GM12875 (cell line): Measurements from ENCODE around the gene PTCH1.

ENCODE experiments used
- H3K4me3 ChIP-seq: one replicate; pipeline ENCODE4 v1.5.1; 2011; ENCODE audit warnings: low read depth, low read length, control low read depth
- TF ChIP-seq, protein P1 (sequence below): IDR thresholded peaks from 2 replicates; pipeline ENCODE4 v1.5.1; 2011; ENCODE audit warnings: low read depth, mild to moderate bottlenecking, control low read depth, inconsistent platforms, low read length, moderate library complexity, borderline replicate concordance; ENCODE audit not compliant: insufficient read depth

The PTCH1 gene

DNA sequence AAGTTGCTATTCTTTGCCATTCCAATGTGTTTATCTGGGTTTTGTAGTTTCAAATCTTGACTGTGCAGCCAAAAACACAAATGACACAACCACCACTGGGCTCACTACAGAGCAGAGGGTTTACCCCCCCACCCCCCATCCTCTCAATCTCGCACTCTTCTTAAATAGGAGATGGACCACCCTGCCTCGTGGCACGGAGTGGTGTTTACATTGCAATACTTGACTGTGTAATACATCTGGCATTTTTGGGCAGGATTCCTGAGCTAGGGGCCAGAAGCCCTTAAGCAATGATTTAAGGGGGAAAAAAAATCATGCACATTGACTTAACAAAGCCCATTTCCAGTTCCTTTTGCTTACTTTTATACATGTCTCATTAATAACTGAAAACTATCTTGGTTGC, 19.0 kb downstream of the PTCH1 start:
- no peak overlapping the region for H3K4me3 ChIP-seq
- TF ChIP-seq, protein P1, sequence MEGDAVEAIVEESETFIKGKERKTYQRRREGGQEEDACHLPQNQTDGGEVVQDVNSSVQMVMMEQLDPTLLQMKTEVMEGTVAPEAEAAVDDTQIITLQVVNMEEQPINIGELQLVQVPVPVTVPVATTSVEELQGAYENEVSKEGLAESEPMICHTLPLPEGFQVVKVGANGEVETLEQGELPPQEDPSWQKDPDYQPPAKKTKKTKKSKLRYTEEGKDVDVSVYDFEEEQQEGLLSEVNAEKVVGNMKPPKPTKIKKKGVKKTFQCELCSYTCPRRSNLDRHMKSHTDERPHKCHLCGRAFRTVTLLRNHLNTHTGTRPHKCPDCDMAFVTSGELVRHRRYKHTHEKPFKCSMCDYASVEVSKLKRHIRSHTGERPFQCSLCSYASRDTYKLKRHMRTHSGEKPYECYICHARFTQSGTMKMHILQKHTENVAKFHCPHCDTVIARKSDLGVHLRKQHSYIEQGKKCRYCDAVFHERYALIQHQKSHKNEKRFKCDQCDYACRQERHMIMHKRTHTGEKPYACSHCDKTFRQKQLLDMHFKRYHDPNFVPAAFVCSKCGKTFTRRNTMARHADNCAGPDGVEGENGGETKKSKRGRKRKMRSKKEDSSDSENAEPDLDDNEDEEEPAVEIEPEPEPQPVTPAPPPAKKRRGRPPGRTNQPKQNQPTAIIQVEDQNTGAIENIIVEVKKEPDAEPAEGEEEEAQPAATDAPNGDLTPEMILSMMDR: no peak

DNA sequence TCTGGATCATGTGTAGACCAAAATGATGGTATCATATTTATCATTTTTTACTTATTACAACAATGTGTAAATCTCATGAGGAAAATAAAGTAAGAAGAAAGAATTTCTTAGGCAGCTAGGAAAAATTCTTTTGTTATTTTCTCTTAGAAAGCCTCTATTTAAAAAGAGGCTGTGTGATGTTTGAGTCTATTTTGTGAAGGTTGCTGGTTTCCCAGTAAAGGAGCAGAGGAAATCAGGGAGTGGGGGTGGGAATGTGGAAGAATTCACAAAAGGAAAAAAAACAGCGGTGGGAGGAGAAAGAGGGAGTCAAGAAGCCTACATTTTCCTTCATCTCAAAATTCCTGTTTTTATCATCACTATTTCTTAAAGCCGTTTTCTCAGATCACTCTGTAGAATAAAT, 20.1 kb downstream of the PTCH1 start:
- TF ChIP-seq, protein P1: no peak
- H3K4me3 ChIP-seq: no peak overlapping the region

GRCh38 chr9:95495961-95496360, 20.8 kb downstream of the PTCH1 start:
- H3K4me3 ChIP-seq: peak overlapping the region; percentile 11
- TF ChIP-seq, protein P1: no peak

GRCh38 chr9:95495529-95495928, 21.2 kb downstream of the PTCH1 start:
- TF ChIP-seq, protein P1: no peak
- no peak overlapping the region for H3K4me3 ChIP-seq

DNA sequence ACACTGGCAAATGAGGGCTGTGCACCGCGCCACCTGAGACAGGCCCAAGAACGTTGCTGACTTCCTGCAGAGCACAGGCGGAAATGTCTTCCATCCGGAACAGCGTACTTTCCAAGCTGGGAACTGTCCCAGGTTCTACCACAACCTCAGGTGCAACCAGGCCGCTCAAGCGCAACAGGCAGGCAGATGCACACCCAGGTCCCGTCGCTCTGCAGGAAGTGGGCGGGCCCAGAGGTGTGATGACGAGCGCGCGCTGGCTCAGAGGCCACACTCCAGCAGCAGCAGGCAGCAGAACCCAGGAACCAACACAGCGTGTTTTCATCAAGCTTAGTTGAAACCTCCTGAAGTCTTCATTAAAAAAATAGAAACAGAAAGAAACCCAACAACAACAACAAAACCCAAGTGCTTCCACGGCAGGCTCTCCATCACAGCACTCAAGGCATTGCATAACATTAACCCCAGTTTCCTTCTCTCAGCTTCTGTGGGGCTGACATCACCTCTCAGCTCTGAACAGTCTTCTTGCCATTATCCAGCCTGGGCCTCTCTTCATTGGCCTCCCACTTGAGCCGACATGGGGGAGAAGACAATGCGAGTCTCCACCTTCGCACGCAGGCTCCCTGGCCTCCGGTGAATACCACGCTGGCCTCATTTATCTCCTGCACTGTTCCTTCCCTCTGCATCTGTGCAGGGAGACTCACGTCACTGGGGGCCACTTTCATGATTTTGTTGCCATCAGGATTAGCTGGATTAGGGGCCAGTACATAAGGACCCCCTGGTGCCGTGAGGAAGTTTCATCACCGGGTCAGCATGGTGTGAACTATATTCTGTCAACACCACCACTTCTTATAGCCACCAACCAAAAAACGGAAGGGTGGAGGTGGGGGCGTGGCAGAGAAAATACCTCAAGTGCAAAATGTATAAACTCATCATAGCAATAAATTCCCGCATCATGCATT, 22.1 kb downstream of the PTCH1 start:
- H3K4me3 ChIP-seq: peak overlapping the region; percentile 28
- TF ChIP-seq, protein P1: no peak

- H3K4me3 ChIP-seq: peak overlapping the region; percentile 28
- TF ChIP-seq, protein P1: no peak
Observed at GRCh38 chr9:95494022-95494415, 22.8 kb downstream of the PTCH1 start.

- H3K4me3 ChIP-seq: no peak overlapping the region
- TF ChIP-seq, protein P1: no peak
Observed at GRCh38 chr9:95493402-95493801, 23.4 kb downstream of the PTCH1 start.
